ENCODE measurements around the gene EZR.

EZR gene

GRCh38 chr6:158853880-158854213 lies 34.7 kb upstream of the EZR start:
- Histone ChIP-seq H3F3A (ENCODE audit: insufficient read depth, low read length) (0 out of 2 replicates have a peak, but pooled peaks cover 3% of the 10 kb centered on the region), H3K4me1 (ENCODE audit: low read length) (peaks cover 19% of the 10 kb centered on the region), H4K20me1 (ENCODE audit: insufficient read depth, low read length) (no peaks in the 10 kb centered on the region), H2AFZ (ENCODE audit: low read length) (no peak overlapping the region), H3K4me2 (ENCODE audit: low read depth, low read length) (peak overlapping the region; percentile 43; the same call in 1 of the 2 replicates), H3K4me3 (ENCODE audit: low read length) (0 out of 2 replicates have a peak overlapping the region, but pooled peaks have one; percentile 2), H3K27ac (ENCODE audit: low read length) (peak overlapping the region; percentile 77), H3K9me3 (replicated peaks; ENCODE audit: insufficient read depth, low read length) (no peaks in the 10 kb centered on the region), H3K36me3 (replicated peaks; ENCODE audit: insufficient read depth, low read length) (no peaks in the 10 kb centered on the region), H3K9me2 (replicated peaks; ENCODE audit: insufficient read depth, low read length) (no peaks in the 10 kb centered on the region), H3K9ac (ENCODE audit: low read length) (no peak overlapping the region; the same call in 1 of the 2 replicates), H3K79me2 (ENCODE audit: low read length) (no peaks in the 10 kb centered on the region), H3K27me3 (replicated peaks; ENCODE audit: insufficient read depth, low read length) (no peaks in the 10 kb centered on the region)
- DNase-seq: no peak
- TF ChIP-seq CTCF (IDR thresholded peaks at IDR 0.05; ENCODE audit: low read length) (no peak), EZH2 (optimal IDR thresholded peaks at IDR 0.05; ENCODE audit: low read depth, low read length) (no peak), EZH2phosphoT487 (IDR thresholded peaks at IDR 0.05; ENCODE audit: low read length) (no peak)

- H3K9ac ChIP-seq (ENCODE audit: low read length): no peak overlapping the region; the same call in 1 of the 2 replicates
- peak overlapping the region; percentile 77 for H3K27ac ChIP-seq (ENCODE audit: low read length)
These were observed 34.1 kb upstream of the EZR start for GRCh38 chr6:158853072-158853879.

GRCh38 chr6:158852312-158853071 lies 33.3 kb upstream of the EZR start:
- no peak for DNase-seq
- Histone ChIP-seq H4K20me1 (ENCODE audit: insufficient read depth, low read length) (no peaks in the 10 kb centered on the region), H2AFZ (ENCODE audit: low read length) (no peak overlapping the region), H3K79me2 (ENCODE audit: low read length) (no peaks in the 10 kb centered on the region), H3F3A (ENCODE audit: insufficient read depth, low read length) (0 out of 2 replicates have a peak, but pooled peaks cover 3% of the 10 kb centered on the region), H3K4me1 (ENCODE audit: low read length) (peaks cover 19% of the 10 kb centered on the region), H3K27ac (ENCODE audit: low read length) (peak overlapping the region; percentile 77; the same call in 1 of the 2 replicates), H3K9ac (ENCODE audit: low read length) (no peak overlapping the region), H3K9me3 (replicated peaks; ENCODE audit: insufficient read depth, low read length) (no peaks in the 10 kb centered on the region), H3K36me3 (replicated peaks; ENCODE audit: insufficient read depth, low read length) (no peaks in the 10 kb centered on the region), H3K27me3 (replicated peaks; ENCODE audit: insufficient read depth, low read length) (no peaks in the 10 kb centered on the region), H3K4me2 (ENCODE audit: low read depth, low read length) (peak overlapping the region; percentile 43; the same call in 1 of the 2 replicates), H3K9me2 (replicated peaks; ENCODE audit: insufficient read depth, low read length) (no peaks in the 10 kb centered on the region), H3K4me3 (ENCODE audit: low read length) (no peak overlapping the region)
- TF ChIP-seq CTCF (IDR thresholded peaks at IDR 0.05; ENCODE audit: low read length) (no peak), EZH2 (optimal IDR thresholded peaks at IDR 0.05; ENCODE audit: low read depth, low read length) (no peak), EZH2phosphoT487 (IDR thresholded peaks at IDR 0.05; ENCODE audit: low read length) (no peak)

More at GRCh38 chr6:158853072-158853879, 34.1 kb upstream of the EZR start:
- Histone ChIP-seq H3K4me1 (ENCODE audit: low read length) (peaks cover 19% of the 10 kb centered on the region), H3K9me2 (replicated peaks; ENCODE audit: insufficient read depth, low read length) (no peaks in the 10 kb centered on the region), H3K4me3 (ENCODE audit: low read length) (0 out of 2 replicates have a peak overlapping the region, but pooled peaks have one; percentile 2), H3K79me2 (ENCODE audit: low read length) (no peaks in the 10 kb centered on the region), H2AFZ (ENCODE audit: low read length) (peak overlapping the region; percentile 35; the same call in 1 of the 2 replicates), H3F3A (ENCODE audit: insufficient read depth, low read length) (0 out of 2 replicates have a peak, but pooled peaks cover 3% of the 10 kb centered on the region), H3K36me3 (replicated peaks; ENCODE audit: insufficient read depth, low read length) (no peaks in the 10 kb centered on the region), H3K9me3 (replicated peaks; ENCODE audit: insufficient read depth, low read length) (no peaks in the 10 kb centered on the region), H3K4me2 (ENCODE audit: low read depth, low read length) (peak overlapping the region; percentile 43), H3K27me3 (replicated peaks; ENCODE audit: insufficient read depth, low read length) (no peaks in the 10 kb centered on the region), H4K20me1 (ENCODE audit: insufficient read depth, low read length) (no peaks in the 10 kb centered on the region)
- peak; percentile 57 for DNase-seq
- TF ChIP-seq EZH2phosphoT487 (IDR thresholded peaks at IDR 0.05; ENCODE audit: low read length) (no peak), CTCF (IDR thresholded peaks at IDR 0.05; ENCODE audit: low read length) (no peak), EZH2 (optimal IDR thresholded peaks at IDR 0.05; ENCODE audit: low read depth, low read length) (no peak)
